Activated gamma-delta T cell (primary cell): Measurements from ENCODE around the gene PPP2R1B.

Experiments
- DNase-seq: peaks from one replicate; lab custom pipeline; 2025; lab: John Stamatoyannopoulos, UW

The PPP2R1B gene

DNA sequence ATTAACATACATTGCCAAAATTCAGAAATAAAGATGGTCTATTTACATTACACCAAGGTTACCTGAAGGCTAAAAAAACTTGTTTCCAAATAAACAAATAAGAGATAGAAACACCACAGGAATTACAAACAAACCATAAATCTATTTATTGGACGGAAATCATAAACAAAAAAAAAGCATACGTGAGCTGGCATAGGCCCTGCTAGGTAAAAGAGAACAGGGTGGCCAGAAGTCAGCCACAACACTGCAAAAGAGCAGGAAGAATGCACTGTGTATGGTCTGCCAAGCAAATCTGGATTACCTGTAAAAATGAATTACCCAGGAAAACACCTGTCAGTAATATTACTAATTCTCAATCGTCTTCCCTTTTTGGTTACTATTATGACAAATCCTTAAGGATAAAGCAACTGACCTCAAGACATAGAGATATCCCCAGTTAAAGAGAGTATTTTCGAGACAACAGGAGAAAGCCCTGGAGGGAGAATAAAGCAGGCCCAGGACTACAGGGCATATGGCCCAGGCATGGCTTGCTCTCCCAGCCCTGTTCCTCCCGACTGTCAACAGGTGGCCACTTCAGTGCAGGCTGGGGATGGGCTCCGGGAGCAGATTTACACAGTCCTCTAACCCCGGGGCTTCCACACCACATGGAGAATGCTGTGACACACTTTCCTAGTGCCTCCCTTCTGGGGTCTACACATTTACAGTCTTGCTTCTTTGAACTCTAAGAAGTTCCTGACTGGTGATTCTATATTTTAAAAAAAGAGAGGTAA lies 18.0 kb downstream of the PPP2R1B start:
- no peak for DNase-seq

DNA sequence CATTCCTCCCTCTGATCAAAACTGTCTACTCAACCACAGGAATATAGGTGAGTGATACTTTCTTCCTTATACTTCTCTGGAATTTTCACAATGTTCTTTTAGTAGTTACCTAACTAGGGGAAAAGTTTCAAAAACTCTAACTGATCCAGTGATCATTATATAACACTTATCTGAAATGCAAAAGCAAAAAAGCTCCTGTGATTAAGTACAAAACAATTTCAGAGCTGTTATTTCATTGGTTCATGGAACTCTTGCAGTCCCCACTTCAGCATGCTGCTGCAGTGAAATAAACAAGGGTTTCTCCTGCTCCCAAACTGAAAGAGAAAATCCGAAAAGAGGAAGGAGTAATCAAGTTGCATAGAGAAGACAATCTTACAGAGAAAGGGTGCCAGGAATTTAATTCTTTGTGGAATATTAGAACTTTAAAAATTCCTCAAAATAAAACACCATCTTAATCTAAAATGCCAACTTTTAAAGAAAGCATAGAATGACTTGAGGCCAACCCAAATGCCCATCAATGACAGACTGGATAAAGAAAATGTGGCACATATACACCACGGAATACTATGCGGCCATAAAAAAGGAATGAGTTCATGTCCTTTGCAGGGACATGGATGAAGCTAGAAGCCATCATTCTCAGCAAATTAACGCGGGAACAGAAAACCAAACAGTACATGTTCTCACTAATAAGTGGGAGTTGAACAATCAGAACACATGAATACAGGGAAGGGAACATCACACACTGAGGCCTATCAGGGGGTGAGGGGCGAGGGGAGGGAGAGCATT lies 20.3 kb downstream of the PPP2R1B start:
- no peak for DNase-seq

DNA sequence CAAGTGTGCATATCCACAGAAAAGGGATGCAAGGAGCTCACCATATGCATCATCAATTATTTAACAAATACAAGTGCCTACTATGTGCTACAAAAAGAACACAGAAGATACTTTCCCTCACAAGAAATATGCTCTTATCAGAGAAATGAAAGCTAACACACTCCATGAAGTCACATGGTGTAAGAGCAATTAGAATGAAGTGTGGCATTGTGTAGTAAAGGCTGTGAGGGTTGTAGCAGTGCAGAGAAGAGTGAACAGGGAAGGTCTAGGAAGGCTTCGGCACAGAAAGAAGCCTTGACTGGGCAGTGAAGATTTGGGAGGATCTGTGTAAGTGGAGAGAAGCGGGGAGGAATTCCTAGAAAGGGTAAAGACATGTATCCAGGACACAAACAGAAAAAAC lies 22.5 kb downstream of the PPP2R1B start:
- no peak for DNase-seq

DNA sequence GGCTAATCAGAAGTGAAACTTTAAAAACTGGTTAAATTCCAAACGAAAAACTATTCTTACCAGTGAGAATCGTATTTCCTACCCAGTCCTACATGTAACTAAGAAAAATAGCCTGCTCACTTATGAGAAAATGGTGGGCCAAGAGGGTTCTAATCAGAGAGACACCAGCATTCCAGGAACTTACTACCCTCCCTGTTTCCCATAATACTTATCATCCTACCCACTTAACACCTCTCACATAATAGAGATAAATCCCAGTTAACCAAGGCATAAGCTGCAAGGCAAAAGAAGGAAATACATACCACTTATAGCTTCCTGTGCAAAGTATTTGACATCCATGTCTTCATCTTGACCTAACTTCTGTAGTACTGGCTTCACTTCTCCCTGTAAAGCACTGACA lies 24.4 kb downstream of the PPP2R1B start:
- no peak for DNase-seq

DNA sequence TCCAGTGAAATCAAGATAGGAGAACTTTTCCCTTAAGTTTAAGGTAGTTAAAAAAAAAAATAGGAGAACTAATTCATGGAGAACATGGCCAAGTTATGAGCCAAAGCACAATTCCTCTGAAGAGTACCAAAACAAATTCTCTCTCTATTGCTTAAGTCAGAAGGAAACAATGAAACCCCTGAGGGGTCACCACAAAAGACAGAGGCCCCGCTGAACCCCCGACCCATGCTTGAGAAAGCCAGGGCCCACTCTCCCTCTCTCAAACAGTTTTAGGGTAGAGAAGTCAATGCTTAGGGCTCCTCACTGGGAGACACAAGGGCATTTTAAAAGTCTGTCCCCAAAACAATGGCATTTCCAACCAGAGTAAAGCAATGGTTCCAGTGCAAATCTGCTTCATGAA lies 26.9 kb downstream of the PPP2R1B start:
- no peak for DNase-seq

DNA sequence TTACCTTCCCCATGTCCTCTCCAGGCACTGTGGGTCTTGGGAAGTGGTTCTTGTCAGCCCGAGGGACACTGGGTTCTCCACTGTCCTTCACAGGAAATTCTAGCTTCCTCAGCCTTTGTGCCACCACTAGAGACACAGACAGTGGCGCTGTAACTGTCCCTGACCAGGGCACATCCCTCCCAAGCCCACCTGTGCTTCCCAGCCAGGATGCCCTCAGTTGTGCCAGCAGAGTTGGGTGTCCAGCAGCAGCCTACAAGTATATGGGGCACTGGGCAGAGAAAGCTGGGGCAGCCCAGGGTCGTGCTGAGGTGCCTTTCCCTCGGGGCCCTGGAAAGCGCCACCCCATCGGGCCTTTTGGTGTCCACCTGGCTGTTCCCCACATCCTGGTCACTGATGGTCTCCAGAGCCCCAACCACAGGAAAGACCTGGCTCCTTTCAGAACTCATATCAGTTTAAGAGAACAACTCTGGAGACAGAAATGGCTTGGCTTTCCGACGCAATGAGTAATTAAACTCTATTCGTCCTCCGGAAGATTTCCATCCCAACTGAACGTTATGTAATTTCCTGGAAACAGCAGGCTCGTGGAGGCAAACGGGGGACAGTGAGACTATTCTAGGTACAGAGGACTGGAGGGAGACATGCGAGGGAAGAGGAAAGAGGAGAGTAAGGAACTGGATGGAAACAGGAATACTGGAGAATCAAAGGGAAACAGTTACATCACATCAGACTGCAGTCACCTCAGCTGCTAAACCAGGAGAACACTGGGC lies 28.6 kb downstream of the PPP2R1B start:
- DNase-seq: no peak

DNA sequence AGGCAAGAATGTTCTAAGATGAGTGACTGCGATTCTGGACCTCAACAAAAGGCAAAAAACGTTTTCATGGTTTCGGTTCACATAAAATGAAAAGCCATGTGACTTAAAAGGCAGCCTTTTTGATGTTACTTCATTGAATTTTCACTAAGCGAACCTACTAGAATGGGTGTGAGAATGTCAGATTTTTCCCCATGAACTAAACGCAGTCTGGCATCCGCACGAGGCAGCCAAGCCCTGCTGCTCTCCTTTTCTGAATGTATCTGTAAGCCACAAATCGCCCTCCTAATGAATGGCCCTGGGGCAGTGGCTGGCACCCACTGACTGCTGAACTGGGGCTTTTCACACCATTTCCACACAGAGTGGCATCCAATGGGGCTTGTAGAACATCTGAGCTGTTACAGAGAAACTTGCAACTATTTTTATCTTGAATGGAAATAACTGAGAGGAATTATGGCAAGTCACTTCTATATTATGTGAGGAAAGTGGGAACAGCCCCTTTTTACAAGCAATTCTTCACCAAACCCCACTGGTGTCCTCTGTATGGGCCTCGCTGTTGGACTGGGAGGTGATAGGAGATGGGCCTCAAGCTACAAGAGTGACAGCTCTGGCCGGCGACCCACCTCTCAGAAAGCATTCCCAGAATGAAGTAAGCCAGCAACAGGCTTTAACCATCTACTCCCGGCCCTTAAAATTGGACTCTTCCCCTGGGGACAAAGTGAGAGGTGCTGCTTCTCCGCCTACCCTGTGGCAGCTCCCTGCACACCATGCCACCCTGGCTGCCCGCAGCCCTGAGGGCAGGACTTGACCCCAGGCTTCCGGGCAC lies 29.4 kb downstream of the PPP2R1B start:
- DNase-seq: no peak

DNA sequence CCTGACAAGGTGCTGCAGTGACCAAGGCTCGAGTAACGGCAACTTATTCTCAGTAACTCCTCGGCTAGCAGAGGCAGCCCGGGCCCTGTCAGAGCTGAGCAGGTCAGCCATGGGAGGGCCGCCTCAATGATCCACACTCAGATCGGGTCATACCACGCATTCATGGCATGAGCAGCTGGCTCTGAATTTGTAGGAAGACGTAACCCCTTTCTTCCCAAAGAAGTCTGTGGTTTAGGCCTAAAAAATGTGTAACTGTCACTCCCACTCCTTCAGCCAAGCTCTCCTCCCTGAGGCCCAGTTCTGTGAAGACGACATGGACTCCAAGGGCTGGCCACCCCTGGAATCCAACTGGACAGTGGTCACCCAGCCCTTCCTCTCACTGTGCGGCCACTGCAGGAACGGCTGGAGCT lies 30.0 kb downstream of the PPP2R1B start:
- DNase-seq: no peak

DNA sequence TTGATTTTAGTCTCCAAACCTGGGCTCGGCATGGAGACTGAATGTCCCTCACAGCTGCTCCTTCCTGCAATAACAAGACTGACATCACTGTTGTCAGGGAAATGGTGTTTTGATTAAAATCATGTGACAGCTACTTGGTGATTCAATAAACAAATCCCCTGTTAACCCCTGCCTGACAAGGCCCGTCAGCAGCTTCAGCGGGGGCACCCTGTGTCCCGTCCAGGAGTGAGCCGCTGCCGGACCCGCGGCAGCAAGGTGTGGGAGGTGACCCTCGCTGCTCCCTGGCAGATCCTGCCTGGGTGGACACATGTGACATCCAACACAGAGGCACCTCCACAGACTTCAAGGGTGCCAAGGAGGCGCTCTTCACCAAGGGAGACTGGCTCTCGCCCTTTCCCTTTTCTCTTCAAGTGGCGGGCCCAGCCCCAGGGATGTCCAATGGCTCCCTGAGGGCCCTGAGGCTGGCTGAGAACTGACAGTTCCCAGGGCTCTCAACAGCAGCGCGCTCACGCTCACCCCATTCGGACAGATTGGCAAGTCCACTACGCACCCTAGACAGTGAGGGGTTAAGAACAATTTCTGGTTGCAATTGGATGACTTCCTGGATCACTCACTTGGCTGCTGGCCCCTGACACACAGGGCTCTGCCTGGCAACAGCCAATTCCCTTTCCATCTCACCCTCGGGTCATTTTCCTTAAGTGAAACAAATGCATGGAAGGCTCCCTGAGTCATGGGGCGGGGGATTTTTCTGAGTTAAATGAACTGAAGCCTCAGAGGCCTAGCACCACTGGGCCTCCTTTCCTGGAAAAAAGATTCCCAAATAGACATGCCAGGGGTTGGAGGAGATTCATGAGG lies 30.7 kb downstream of the PPP2R1B start:
- no peak for DNase-seq

DNA sequence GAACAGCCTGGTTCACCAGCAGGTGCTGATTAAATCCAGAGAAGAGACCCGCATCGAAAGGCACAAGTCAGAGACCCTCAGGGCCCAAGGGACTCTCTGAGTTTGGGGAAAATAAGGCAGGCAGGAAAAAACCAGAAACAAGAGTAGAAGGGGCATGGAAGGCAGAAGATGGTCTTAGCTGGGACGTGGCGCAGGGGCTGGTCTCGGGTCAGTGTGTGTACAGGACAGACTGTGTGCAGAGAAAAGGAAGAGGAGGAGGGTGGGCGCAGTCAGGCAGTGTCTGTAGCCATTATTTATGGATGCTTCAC lies 31.3 kb downstream of the PPP2R1B start:
- no peak for DNase-seq

DNA sequence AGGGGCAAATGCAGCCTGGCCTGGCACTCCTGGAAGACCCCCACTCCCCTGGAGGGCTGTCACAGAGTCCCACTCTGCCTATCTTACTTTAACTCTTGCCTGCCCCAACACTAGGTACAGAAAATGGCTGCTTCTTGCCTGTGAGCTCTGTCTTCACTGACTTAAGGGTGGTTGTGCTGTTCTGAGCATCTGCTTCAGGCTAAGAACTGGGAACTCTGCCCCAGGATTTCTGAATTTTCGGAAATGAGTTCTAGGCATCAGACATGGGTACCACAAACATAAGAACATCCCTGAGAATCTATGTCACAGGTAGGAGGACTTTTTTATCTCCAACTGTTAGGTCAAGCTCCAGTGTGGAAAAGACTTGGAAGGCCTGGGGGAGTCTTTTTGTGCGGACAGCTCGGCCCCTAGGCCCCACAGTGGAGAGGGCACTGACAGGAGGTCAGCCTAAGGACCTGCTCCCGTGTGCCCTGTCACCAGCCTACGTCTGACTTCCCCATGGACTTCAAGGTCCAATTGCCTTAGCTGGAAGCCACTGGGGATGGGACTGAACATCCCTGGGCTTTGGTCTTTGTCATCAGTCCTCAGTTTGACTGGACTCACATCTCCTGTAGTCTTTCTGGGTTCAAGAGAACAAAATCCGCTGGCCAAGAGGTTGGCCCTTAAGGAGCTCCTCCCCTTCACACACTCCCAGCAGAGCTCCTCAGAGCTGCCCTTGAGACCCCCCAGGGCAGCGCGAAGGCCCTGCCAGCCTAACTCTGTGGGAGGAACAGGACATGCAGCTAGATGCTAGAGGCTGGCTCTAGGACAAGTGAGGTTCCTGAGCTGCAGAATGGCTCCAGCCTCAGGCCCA lies 31.9 kb downstream of the PPP2R1B start:
- no peak for DNase-seq

DNA sequence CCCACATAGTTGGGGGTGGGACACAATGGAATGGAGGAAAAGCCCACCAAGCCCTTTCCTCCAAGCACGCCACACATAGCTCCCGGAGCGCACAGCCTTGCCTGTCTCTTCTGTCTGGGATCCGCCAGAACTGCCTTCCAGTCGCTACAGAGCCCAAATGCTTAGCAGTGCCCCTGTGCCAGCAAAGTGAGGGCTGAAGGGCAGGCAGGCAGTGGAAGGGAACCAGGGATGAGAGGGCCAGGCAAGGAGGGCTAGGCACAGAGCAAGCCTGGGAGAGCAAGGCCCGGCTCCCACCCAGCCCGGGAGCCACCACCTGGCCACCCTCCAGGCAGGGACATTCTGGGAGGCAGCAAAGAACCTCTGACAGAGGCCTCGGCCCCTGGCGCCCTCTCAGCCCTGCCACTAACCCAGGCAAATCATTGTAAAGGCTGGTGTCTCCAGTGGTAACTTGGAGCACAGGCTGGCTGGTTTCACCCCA lies 32.5 kb downstream of the PPP2R1B start:
- DNase-seq: no peak

DNA sequence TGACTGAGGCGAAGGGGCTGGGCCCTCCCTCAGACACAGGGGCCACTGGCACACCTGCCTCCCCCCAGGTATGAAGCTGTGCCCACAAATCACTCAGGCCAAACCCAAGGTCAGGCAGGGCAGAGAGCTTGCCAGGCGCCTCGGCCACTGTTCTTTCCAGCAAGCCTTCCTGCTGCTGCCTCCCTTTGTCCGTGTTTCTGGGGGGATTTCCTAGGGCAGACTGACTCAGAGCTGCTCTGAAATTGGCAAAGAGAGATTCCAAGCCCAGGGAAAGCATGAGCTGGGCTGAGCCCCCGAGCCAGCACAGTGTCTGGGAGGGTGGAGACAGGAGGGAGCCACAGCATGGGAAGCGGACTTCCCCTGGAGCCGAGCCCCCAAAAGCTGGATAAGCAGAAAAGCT lies 33.2 kb downstream of the PPP2R1B start:
- DNase-seq: no peak

DNA sequence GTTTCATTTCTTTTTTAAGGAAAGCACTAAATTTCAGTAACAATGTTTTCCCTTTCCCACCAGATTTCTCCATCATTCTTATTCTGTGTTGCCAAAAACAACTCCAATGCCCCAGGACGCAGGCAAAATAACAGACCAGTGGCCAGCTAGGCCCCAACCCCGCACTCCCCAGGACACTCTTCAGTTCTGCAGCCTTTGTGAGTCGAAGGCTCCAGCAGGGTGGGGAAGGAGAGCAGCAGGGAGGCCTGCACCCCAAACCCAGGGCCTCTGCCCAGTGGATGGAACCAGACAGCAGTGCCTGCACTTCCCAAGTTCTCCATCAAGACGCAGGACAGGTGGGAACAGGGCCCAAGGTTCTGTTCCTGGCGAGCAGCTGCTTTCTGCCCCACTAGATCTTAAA lies 34.4 kb downstream of the PPP2R1B start:
- no peak for DNase-seq

DNA sequence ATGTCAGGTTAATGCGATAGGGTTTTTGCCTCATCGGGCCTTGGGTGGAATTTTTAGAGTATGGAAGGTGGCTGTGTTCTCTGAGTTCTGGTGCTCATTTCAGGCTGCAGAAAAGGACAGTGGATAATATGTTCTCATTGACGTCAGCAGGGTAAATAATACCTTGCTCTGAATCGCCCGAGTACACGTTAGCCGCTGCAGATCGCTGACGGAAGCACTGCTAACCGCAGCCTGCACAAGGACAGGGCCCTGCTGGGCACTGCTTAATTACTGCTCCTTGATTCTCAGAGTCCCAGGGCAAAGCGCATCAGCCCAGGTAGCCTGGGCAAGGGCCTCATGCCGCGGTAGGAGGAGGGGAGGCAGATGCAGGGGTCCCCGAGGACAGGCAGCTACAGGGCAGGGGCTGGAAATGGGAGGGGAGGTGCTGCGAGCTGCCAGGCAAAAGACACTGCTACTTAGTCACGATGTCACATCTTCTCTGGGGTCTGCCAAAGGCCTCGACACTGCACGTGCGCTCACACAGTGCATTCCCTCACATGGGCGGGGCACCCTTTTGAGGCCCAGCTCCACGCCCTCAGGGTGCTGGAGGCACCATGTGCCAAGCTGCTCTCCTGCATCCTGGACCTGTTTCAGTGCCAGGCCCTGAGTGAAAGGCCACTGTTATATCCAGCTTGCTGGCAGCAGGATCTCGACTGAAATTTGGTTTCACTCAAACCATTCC lies 35.2 kb downstream of the PPP2R1B start:
- no peak for DNase-seq

DNA sequence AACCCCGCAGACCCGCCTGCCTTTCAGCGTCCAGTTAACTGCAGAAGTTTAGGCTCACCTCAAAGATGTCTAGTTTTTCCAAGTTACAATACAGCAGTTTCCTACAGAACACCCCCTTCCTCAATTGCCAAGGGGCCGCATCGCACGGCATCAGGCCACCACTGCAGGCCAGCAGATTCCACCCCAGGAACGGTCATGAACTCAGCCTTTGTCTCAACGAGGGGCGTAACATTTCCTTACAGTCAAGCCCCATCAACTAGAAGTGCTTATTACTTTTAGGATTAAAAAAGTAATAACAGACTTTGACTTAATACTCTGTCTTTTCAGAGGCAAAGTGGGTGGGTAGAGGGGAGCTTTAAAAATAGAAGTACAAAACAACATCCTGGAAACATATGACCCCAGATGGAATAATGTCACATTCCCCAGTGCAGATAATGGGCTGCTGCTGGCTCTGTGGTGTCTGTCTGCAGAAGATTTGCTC lies 36.3 kb downstream of the PPP2R1B start:
- DNase-seq: no peak

DNA sequence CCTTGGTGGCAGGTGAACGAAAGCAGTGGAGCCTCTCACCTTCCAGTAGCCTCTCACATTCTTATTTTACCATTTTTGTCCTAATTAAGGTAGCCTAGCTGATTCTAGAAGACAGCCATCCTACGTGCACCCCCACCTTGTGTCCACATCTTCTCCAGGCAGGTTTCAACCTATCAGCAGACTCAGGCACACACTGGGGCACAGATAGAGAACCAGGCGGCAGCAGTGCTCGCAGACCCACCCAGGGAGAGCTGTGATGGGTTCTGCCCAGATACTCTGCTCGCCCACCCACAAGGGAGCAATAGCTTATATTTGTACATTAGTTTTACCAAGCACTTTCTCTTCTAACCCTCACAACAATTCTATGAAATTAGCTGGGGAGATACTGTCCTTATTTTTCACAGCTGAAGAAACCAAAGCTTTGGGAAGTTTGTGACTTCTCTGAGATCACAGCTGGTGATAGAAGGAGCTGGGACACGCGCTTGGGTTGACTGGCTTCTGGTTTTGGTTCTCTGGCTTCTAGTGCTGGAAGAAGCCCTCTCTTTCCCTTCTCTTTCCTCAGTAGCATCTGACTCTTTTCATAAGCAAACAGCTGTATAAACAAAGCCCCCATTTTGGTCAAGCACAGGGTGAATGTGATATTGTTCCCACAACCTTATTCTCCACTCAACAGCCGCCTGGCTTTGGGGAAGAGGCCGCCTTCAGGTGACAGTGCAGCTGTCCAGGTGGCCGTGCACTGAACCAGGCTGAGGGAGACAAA lies 36.9 kb downstream of the PPP2R1B start:
- no peak for DNase-seq

DNA sequence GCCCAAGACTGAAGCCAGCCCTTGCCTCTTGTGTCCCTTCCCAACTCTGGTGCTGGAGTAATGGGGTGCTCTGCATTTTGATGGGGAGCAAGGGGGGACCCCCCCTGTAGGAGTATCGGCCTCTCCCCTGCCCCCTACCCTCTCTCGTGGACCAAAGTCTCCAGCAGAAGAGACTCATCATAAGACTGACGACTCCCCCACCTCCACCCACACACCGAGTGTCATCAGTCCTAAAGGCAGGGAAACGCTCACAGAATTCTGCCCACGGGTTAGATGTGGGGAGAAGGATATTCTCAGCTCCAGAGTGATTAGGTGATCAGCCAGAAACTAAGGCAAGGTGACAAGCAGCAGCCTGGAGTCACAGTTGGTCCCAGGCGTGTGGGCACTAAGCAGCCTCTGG lies 38.8 kb downstream of the PPP2R1B start:
- no peak for DNase-seq
